ENCODE data around the gene MAPK1IP1L. TPM values are rescaled to one million over a fixed set of nuclear protein-coding genes. Genes with fewer than 3 reads are reported as not detected.

The MAPK1IP1L gene
- total and polyA plus RNA-seq, 2 of the 13 experiments (the other 11 are each of a cell fraction or from before 2014, with no cell fraction given) = 27.8 to 68.4 TPM

GRCh38 chr14:55026793-55027561, 24.5 kb upstream of the MAPK1IP1L start, which contains the start of the genes SOCS4 and WDHD1 (continued):
- no peak for TF ChIP-seq ZNF740 (CRISPR knock-in tag; IDR thresholded peaks at IDR 0.05)
- no peak for TF ChIP-seq PBX2 (CRISPR knock-in tag; IDR thresholded peaks at IDR 0.05)
- no peak for TF ChIP-seq GLMP (CRISPR knock-in tag; IDR thresholded peaks at IDR 0.05; ENCODE audit: borderline replicate concordance)
- no peak for TF ChIP-seq MTF2 (CRISPR knock-in tag; IDR thresholded peaks at IDR 0.05; ENCODE audit: borderline replicate concordance)
- TF ChIP-seq TEF (CRISPR knock-in tag; IDR thresholded peaks at IDR 0.05) = no peak
- no peak for TF ChIP-seq TRIM22 (IDR thresholded peaks at IDR 0.05)
- TF ChIP-seq PAWR (CRISPR knock-in tag; IDR thresholded peaks at IDR 0.05; ENCODE audit: borderline replicate concordance) = no peak
- TF ChIP-seq ATF2 (CRISPR knock-in tag; IDR thresholded peaks at IDR 0.05) = peak; percentile 68
- TF ChIP-seq ZNF670 (CRISPR knock-in tag; IDR thresholded peaks at IDR 0.05; ENCODE audit: borderline replicate concordance) = no peak
- peak; percentile 35; the same call in 1 of the 2 replicates for TF ChIP-seq FOSL2 (CRISPR knock-in tag; IDR thresholded peaks at IDR 0.05)
- TF ChIP-seq U2AF1 (optimal IDR thresholded peaks at IDR 0.05; ENCODE audit: low read depth, low read length) = peak; percentile 62
- peak; percentile 92 for TF ChIP-seq HDAC2 (CRISPR knock-in tag; IDR thresholded peaks at IDR 0.05)
- peak; percentile 73; the same call in 1 of the 2 replicates for TF ChIP-seq KDM5A (IDR thresholded peaks at IDR 0.05; ENCODE audit: borderline replicate concordance, low read length)
- TF ChIP-seq XRCC5 (optimal IDR thresholded peaks at IDR 0.05; ENCODE audit: low read length) = peak; percentile 75
- peak; percentile 74; the same call in 1 of the 2 replicates for TF ChIP-seq ZSCAN9 (CRISPR knock-in tag; IDR thresholded peaks at IDR 0.05; ENCODE audit: borderline replicate concordance)
- TF ChIP-seq GMEB1 (CRISPR knock-in tag; IDR thresholded peaks at IDR 0.05; ENCODE audit: borderline replicate concordance) = peak; percentile 92
- TF ChIP-seq ZNF784 (CRISPR knock-in tag; IDR thresholded peaks at IDR 0.05; ENCODE audit: borderline replicate concordance) = peak; percentile 58; the same call in 1 of the 2 replicates
- 0 out of 2 replicates have a peak, but pooled peaks have one; percentile 57 for TF ChIP-seq ZNF761 (CRISPR knock-in tag; conservative IDR thresholded peaks at IDR 0.05)
- peak; percentile 68 for TF ChIP-seq TARDBP (CRISPR knock-in tag; IDR thresholded peaks at IDR 0.05)
- peak; percentile 84 for TF ChIP-seq HNRNPK (IDR thresholded peaks at IDR 0.05; ENCODE audit: low read depth, low read length, poor library complexity, severe bottlenecking)

Data from HepG2 (cell line).